Immature natural killer cell (primary cell): ENCODE measurements around the gene LILRA1. TPM values are rescaled to one million over a fixed set of nuclear protein-coding genes. Genes with fewer than 3 reads are reported as not detected.
A peak's percentile ranks its signal among the peaks of the same experiment; 100 is the strongest.
"Not testable (repeated sequence)": the region's sequence is repeated elsewhere in the genome, so short reads cannot be mapped to it uniquely, and the experiment has no call there.

ENCODE experiments used
- DNase-seq, 3 donors: peaks; one replicate each; pipeline ENCODE4 v3.0.0; 2022; ENCODE audit warnings: mixed read lengths in 1 of 3
- H3K27ac Mint-ChIP-seq, 6 donors: one replicate each; pipeline ENCODE4 v1.8.0; 2020; ENCODE audit warnings: mixed read lengths in 6 of 6, mild to moderate bottlenecking in 5 of 6, inconsistent platforms in 4 of 6, moderate library complexity in 3 of 6
- H3K27me3 Mint-ChIP-seq, 3 donors: one replicate each; pipeline ENCODE4 v1.8.0; 2020 to 2021; ENCODE audit warnings: low read depth in 3 of 3, mild to moderate bottlenecking in 3 of 3, mixed read lengths in 3 of 3, moderate library complexity in 3 of 3, inconsistent platforms in 1 of 3
- H3K36me3 Mint-ChIP-seq, 3 donors: one replicate each; pipeline ENCODE4 v1.8.0; 2020; ENCODE audit warnings: mixed read lengths in 3 of 3, inconsistent platforms in 2 of 3, mild to moderate bottlenecking in 2 of 3
- H3K4me1 Mint-ChIP-seq, 2 donors: one replicate each; pipeline ENCODE4 v1.8.0; 2020; ENCODE audit warnings: inconsistent platforms in 2 of 2, mild to moderate bottlenecking in 2 of 2, mixed read lengths in 2 of 2, moderate library complexity in 1 of 2
- H3K4me3 Mint-ChIP-seq, 5 donors: one replicate each; pipeline ENCODE4 v1.8.0; 2020; ENCODE audit warnings: mild to moderate bottlenecking in 5 of 5, mixed read lengths in 5 of 5, inconsistent platforms in 3 of 5, moderate library complexity in 3 of 5
- H3K9me3 Mint-ChIP-seq, 6 donors: one replicate each; pipeline ENCODE4 v1.8.0; 2020; ENCODE audit warnings: mild to moderate bottlenecking in 6 of 6, mixed read lengths in 6 of 6, inconsistent platforms in 4 of 6, moderate library complexity in 3 of 6
- polyA plus RNA-seq, 3 donors: library from polyadenylated mRNA; unstranded; fragments of 300-500 nt; fragmentation: Illumina TruSeq; gene quantifications; one replicate each; pipeline ENCODE4 v1.2.3, GENCODE V29; 2021

The LILRA1 gene
- polyA plus RNA-seq, 3 donors from 2014 or later = 0.47 to 3.4 (median 1.1) TPM

DNA sequence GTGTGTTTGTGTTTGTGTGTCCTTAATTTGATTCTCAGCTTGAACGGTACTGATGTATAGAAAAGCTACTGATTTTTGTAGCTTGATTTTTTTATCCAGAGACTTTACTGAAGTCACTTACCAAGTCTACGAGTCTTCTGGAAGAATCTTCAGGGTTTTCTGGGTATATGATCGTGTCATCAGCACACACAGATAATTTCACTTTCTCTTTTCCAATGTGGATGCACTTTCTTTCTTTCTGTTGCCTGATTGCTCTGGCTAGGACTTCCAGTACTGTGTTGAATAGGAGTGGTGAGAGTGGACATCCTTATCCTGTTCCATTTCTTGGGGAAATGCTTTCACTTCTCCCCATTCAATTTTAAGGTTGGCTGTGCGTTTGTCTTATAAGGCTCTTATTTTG, 29.0 kb downstream of the LILRA1 start:
- H3K9me3 Mint-ChIP-seq = no peaks in the 10 kb centered on the region
- no peak for DNase-seq
- peak overlapping the region; percentile 57 to 88 (median 63) for H3K4me3 Mint-ChIP-seq
- H3K4me1 Mint-ChIP-seq = peaks cover 53 to 69% of the 10 kb centered on the region in 2 donors
- peak overlapping the region; percentile 66 to 92 (median 88) for H3K27ac Mint-ChIP-seq
- peaks cover 0 to 6% (median 4%) of the 10 kb centered on the region in 3 donors for H3K36me3 Mint-ChIP-seq
- peaks cover 0 to 4% (median 3%) of the 10 kb centered on the region in 3 donors for H3K27me3 Mint-ChIP-seq

DNA sequence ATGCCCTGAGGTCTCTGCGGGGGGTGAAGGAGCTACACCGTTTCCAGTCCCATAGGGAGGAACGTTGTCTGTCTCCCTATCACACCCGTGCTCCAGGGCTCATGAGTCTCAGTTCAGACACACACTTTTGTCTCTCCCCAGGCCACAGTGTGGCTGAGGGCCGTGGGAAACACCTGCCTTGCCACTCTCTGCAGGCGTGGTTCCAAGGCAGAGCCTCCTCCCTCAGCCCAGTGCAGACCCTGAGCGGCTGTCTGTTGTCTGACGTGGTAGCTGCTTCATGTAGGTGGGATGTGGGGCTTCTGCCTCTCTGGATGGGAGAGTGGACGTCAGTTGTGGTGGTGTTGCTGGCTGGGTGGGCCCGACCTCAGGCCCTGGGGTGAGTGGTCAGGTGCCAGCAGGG, 30.8 kb downstream of the LILRA1 start:
- DNase-seq = peak in 2 of 3 donors; percentile 7 to 50
- not testable (repeated sequence) for H3K27me3 Mint-ChIP-seq, H3K9me3 Mint-ChIP-seq
- peak overlapping the region; percentile 71 to 93 (median 84) for H3K27ac Mint-ChIP-seq
- peaks cover 49 to 72% of the 10 kb centered on the region in 2 donors for H3K4me1 Mint-ChIP-seq
- H3K4me3 Mint-ChIP-seq = peak overlapping the region; percentile 38 to 88 (median 72)
- peaks cover 0 to 14% (median 11%) of the 10 kb centered on the region in 3 donors for H3K36me3 Mint-ChIP-seq

DNA sequence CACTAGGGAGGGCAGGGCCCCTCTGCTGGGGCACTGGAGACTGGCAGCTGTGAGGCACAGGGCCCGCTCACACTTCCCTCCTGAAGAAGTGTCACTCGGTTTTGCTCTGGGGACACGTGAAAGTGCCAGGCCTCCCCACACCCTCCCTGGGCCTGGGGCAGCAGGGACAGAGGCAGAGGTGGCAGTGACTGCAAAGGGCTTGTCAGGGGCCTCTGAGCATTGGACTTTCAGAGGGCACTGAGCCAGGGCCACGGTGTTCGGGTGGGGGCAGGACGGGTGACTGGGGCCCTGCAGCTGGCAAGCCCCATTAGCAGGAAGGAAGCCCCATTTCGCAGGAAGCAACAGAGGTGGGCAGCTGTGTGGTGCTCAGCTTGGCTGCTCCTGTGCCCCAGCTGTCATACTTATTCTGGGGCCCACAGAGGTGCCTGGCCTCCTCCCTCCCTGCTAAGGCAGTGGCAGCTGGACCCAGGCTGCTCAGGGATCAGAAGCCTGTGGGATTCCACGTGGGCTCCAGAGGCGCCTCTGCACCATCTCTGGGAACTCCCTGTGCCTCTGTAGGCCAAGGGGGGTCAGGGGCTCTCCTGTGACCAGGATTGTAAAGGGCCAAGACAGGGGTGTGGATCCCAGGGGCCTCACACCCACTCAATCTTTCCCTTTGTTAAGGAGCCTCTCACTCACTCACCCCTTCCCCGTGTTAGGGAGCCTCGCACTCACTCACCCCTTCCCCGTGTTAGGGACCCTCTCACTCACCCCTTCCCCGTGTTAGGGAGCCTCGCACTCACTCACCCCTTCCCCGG, 31.7 kb downstream of the LILRA1 start:
- Mint-ChIP-seq H3K36me3 (peaks cover 4 to 14% (median 11%) of the 10 kb centered on the region in 3 donors), H3K4me3 (peak overlapping the region in 3 of 5 donors; percentile 15 to 88 (median 40)), H3K27ac (peak overlapping the region; percentile 78 to 97 (median 90)), H3K4me1 (peaks cover 54 to 73% of the 10 kb centered on the region in 2 donors)
- H3K27me3 Mint-ChIP-seq, H3K9me3 Mint-ChIP-seq: not testable (repeated sequence)
- peak in 1 of 3 donors; percentile 30 for DNase-seq

DNA sequence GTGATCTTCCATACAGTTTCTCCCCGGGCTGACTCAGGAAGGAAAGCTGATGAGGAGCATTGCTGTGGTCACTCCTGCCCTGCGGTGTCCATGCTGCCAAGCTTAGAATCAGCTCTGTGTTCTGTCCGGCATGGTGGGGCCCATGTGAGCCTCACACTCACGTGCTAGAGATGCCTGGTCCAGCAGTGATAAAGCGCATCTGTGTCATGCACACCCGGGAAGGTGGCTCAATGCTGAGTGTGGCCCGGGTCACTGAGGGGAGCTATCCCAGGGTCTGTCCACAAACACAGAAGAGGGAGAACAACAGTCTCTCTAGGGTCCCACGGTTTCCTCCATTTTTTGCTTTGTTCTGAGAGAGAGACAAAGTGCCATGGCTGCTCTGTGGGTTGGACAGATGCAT, 33.3 kb downstream of the LILRA1 start:
- peak overlapping the region in 1 of 5 donors; percentile 21 for H3K4me3 Mint-ChIP-seq
- DNase-seq = no peak
- no peaks in the 10 kb centered on the region for H3K9me3 Mint-ChIP-seq
- H3K27me3 Mint-ChIP-seq = peaks cover 0 to 11% (median 0%) of the 10 kb centered on the region in 3 donors
- H3K4me1 Mint-ChIP-seq = peaks cover 57 to 75% of the 10 kb centered on the region in 2 donors
- H3K27ac Mint-ChIP-seq = peak overlapping the region in 4 of 6 donors; percentile 83 to 94 (median 90)
- peaks cover 4 to 14% (median 11%) of the 10 kb centered on the region in 3 donors for H3K36me3 Mint-ChIP-seq

DNA sequence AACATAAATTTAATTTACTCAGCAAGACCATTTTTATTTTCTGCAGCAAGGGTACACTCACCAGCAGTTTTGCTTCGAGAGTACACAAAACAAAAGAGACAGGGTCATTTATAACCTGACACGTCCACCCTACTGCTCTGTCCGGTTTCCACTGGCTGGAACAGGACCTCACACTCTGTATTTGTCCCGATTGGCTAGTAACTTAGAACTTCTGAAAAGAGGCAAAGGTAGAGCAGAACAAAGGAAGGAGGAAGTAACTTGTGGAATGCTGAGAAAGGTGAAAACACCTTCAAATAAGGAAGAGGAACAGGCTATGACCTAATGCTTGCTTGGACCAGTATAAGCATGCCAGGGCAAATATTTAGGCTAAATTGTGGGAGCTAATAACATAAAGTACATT, 34.5 kb downstream of the LILRA1 start:
- peak overlapping the region in 3 of 6 donors; percentile 42 to 68 (median 47) for H3K27ac Mint-ChIP-seq
- H3K4me1 Mint-ChIP-seq = peaks cover 47 to 63% of the 10 kb centered on the region in 2 donors
- not testable (repeated sequence) for H3K4me3 Mint-ChIP-seq, H3K9me3 Mint-ChIP-seq, DNase-seq
- H3K27me3 Mint-ChIP-seq = peaks cover 0 to 11% (median 1%) of the 10 kb centered on the region in 3 donors
- H3K36me3 Mint-ChIP-seq = peaks cover 4 to 11% (median 10%) of the 10 kb centered on the region in 3 donors

DNA sequence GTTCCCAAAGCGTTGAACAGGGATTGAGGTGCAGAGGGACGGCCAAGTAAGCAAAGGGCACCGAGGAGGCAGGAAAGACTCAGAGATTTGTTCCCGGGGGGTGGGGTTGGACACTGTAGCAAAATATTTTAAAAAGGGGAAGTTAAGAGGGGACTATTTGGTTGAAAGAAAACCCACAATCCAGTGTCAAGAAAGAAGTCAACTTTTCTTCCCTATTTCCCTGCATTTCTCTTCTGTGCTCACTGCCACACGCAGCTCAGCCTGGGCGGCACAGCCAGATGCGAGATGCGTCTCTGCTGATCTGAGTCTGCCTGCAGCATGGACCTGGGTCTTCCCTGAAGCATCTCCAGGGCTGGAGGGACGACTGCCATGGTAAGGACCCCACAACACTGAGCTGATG, 36.8 kb downstream of the LILRA1 start, which contains the start of gene LILRB1:
Gene LILRB1, plus strand, starts transcription at position 223 of the 400 bp plus-strand sequence. CDS start 590 bp downstream, outside the sequence.
- Mint-ChIP-seq H3K36me3 (peaks cover 4 to 11% (median 10%) of the 10 kb centered on the region in 3 donors), H3K4me1 (peaks cover 32 to 52% of the 10 kb centered on the region in 2 donors), H3K4me3 (peak within 1 kb of the TSS; percentile 21 to 71 (median 48)), H3K27ac (peak within 1 kb of the TSS in 4 of 6 donors; percentile 10 to 52 (median 21)), H3K27me3 (peaks cover 0 to 12% (median 1%) of the 10 kb centered on the region in 3 donors)
- DNase-seq, H3K9me3 Mint-ChIP-seq: not testable (repeated sequence)

DNA sequence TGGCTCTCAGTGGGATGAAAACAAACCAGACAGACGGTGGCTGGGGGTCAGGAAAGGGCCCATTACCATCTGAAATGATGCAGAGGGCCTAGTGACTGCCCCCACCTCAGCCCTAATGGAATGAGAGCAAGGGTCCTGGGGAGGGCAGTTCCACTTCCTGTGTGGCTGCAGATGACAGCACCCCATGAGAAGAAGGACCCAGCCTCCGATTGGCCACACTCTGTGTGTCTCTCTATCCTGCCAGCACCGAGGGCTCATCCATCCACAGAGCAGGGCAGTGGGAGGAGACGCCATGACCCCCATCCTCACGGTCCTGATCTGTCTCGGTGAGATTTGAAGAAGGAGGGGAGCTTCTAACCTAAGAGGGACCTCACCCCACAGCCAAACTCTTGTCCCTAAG, 37.4 kb downstream of the LILRA1 start:
- Mint-ChIP-seq H3K27ac (peak overlapping the region in 1 of 6 donors; percentile 52), H3K4me1 (peaks cover 26 to 47% of the 10 kb centered on the region in 2 donors), H3K4me3 (peak overlapping the region in 4 of 5 donors; percentile 21 to 71 (median 51)), H3K27me3 (peaks cover 0 to 12% (median 1%) of the 10 kb centered on the region in 3 donors), H3K9me3 (no peaks in the 10 kb centered on the region), H3K36me3 (peaks cover 4 to 11% (median 10%) of the 10 kb centered on the region in 3 donors)
- DNase-seq = no peak

DNA sequence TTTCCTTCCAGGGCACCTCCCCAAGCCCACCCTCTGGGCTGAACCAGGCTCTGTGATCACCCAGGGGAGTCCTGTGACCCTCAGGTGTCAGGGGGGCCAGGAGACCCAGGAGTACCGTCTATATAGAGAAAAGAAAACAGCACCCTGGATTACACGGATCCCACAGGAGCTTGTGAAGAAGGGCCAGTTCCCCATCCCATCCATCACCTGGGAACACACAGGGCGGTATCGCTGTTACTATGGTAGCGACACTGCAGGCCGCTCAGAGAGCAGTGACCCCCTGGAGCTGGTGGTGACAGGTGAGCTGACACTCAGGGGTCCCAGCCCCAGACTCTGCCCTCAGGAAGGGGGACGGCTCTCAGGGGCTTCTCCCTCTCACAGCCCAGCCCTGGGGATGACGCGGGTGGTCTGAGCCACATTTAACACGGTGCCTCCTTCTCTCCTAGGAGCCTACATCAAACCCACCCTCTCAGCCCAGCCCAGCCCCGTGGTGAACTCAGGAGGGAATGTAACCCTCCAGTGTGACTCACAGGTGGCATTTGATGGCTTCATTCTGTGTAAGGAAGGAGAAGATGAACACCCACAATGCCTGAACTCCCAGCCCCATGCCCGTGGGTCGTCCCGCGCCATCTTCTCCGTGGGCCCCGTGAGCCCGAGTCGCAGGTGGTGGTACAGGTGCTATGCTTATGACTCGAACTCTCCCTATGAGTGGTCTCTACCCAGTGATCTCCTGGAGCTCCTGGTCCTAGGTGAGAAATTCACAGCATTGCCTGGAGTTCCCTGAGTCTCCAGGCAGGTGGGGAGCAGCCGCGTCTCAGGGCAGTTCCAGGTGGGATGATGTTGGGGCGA, 38.3 kb downstream of the LILRA1 start:
- not testable (repeated sequence) for H3K4me3 Mint-ChIP-seq, H3K9me3 Mint-ChIP-seq, DNase-seq
- Mint-ChIP-seq H3K36me3 (peaks cover 4 to 10% (median 9%) of the 10 kb centered on the region in 3 donors), H3K27me3 (peaks cover 0 to 15% (median 1%) of the 10 kb centered on the region in 3 donors), H3K27ac (peak overlapping the region in 1 of 6 donors; percentile 30), H3K4me1 (peaks cover 18 to 37% of the 10 kb centered on the region in 2 donors)

DNA sequence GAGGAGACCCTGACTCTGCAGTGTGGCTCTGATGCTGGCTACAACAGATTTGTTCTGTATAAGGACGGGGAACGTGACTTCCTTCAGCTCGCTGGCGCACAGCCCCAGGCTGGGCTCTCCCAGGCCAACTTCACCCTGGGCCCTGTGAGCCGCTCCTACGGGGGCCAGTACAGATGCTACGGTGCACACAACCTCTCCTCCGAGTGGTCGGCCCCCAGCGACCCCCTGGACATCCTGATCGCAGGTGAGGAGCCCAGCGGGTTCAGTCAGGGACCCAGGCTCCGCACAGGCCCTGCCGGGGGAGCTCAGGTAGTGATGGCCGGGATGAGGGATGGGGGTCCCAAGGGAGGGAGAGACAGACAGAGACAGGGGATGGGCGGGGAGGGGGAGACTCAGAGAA, 39.1 kb downstream of the LILRA1 start:
- DNase-seq, H3K9me3 Mint-ChIP-seq, H3K4me3 Mint-ChIP-seq: not testable (repeated sequence)
- Mint-ChIP-seq H3K36me3 (peaks cover 4 to 12% (median 4%) of the 10 kb centered on the region in 3 donors), H3K27me3 (peaks cover 0 to 15% (median 1%) of the 10 kb centered on the region in 3 donors), H3K4me1 (peaks cover 15 to 29% of the 10 kb centered on the region in 2 donors), H3K27ac (peak overlapping the region in 1 of 6 donors; percentile 30)

DNA sequence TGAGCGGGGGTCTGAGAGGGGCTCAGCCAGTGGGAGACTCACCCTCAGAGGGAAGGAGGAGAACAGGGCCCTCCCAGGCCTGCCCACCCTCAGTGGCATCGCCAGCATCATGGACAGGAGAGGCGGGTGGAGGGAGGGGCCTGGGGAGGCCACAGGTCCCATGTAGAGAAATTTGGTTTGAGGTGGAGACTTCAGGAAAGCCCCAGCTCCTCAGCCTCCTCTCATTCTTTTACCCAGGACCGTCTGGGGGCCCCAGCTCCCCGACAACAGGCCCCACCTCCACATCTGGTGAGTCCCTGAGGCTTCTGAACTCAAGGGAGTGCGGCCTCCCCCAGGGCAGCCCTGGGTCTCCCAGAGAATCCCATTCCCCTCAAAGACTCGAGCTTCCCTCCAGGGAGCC, 40.0 kb downstream of the LILRA1 start:
- Mint-ChIP-seq H3K27ac (no peak overlapping the region), H3K4me1 (peaks cover 15 to 21% of the 10 kb centered on the region in 2 donors), H3K9me3 (no peaks in the 10 kb centered on the region), H3K27me3 (peaks cover 0 to 15% (median 1%) of the 10 kb centered on the region in 3 donors), H3K4me3 (no peak overlapping the region), H3K36me3 (peaks cover 3 to 7% (median 4%) of the 10 kb centered on the region in 3 donors)
- no peak for DNase-seq

DNA sequence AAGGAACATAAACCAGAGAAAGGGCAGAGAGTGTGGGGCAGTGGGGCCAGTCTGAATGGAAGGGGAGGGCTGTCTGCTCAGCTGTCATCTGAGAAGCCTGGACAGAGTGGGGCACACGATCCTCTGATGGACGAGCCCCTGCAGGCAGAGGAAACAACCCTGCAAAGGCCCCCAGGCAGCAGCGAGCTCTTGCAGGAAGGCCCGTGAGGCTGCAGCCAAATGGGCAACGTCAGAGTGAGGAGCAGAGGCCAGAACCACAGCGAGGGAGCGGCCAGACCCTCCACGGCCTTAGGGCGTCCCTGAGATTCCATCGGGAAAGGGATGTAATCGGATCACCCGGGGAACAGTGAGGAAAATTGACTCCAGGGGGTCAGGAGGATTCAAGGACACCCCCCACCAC, 42.6 kb downstream of the LILRA1 start:
- not testable (repeated sequence) for DNase-seq, H3K36me3 Mint-ChIP-seq, H3K4me3 Mint-ChIP-seq, H3K27ac Mint-ChIP-seq, H3K9me3 Mint-ChIP-seq, H3K4me1 Mint-ChIP-seq
- peaks cover 2 to 13% (median 8%) of the 10 kb centered on the region in 3 donors for H3K27me3 Mint-ChIP-seq

DNA sequence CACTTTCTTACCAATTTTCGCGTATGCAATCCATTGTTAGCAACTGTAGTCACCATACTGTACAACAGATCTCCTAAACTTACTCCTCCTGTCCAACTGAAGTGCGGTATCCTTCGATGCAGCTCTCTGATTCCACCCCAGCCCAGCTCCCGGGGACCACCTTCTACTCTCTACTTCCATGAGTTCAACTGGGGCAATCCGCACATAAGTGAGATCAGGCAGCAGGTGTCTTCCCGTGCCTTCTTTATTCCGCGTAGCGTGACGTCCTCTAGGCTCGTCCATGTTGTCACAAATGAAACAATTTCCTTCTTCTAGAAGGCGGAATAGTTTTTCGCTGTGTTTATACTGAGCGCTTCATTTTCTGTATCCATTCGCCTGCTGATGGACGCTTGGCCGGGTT, 45.3 kb downstream of the LILRA1 start:
- Mint-ChIP-seq H3K4me3 (no peak overlapping the region), H3K9me3 (peaks cover 0 to 2% (median 0%) of the 10 kb centered on the region in 6 donors), H3K4me1 (no peaks in the 10 kb centered on the region), H3K27me3 (peaks cover 5 to 14% (median 6%) of the 10 kb centered on the region in 3 donors), H3K27ac (no peak overlapping the region), H3K36me3 (peaks cover 0 to 7% (median 0%) of the 10 kb centered on the region in 3 donors)
- DNase-seq = no peak

DNA sequence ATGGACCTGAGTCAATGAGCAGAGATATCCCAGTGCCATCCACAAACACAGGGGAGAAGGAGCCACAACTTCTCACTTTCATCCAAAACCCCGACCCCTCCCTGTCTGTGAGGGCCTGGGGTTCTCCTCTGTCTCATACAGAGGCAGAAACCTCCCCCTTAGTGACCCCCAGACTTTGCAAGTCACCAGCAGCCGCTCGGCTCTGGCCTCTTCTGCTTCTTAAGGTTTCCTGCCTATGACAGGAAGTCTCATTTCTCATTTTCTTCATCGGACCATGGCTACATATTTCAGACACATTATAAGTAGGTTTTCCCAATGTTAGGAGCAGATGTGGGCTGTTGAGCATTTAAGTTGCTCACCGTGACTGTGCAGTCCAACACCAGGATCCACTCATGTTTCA, 49.5 kb downstream of the LILRA1 start:
- H3K36me3 Mint-ChIP-seq, H3K4me1 Mint-ChIP-seq, H3K4me3 Mint-ChIP-seq, H3K27ac Mint-ChIP-seq, DNase-seq, H3K9me3 Mint-ChIP-seq: not testable (repeated sequence)
- peaks cover 3 to 21% (median 12%) of the 10 kb centered on the region in 3 donors for H3K27me3 Mint-ChIP-seq
